Measurements from ENCODE around the gene AKAP17A.

The AKAP17A gene

GRCh38 chrX:1582686-1583437 is 8.5 kb upstream of the AKAP17A start:
- peak; percentile 17 for DNase-seq

- no peak for DNase-seq
Measured at GRCh38 chrX:1584237-1585011, 7.0 kb upstream of the AKAP17A start.

- no peak for DNase-seq
Measured at GRCh38 chrX:1587161-1587560, 4.2 kb upstream of the AKAP17A start.

GRCh38 chrX:1589356-1590130 is 1.9 kb upstream of the AKAP17A start:
- no peak for DNase-seq

- no peak for DNase-seq
Measured at GRCh38 chrX:1591863-1592469, 562 bp downstream of the AKAP17A start.

- no peak for DNase-seq
Measured at GRCh38 chrX:1592470-1593142, 1.2 kb downstream of the AKAP17A start.

GRCh38 chrX:1593286-1594271 is 2.2 kb downstream of the AKAP17A start:
- no peak for DNase-seq

GRCh38 chrX:1595711-1596060 is 4.3 kb downstream of the AKAP17A start:
- DNase-seq: no peak

GRCh38 chrX:1596676-1597344 is 5.4 kb downstream of the AKAP17A start:
- DNase-seq: no peak

GRCh38 chrX:1597345-1598020 is 6.1 kb downstream of the AKAP17A start:
- DNase-seq: no peak

GRCh38 chrX:1598021-1598875 is 6.8 kb downstream of the AKAP17A start:
- DNase-seq: no peak

GRCh38 chrX:1598876-1599790 is 7.7 kb downstream of the AKAP17A start:
- DNase-seq: no peak

- no peak for DNase-seq
Measured at GRCh38 chrX:1599791-1600405, 8.5 kb downstream of the AKAP17A start.

- no peak for DNase-seq
Measured at GRCh38 chrX:1600406-1601050, 9.1 kb downstream of the AKAP17A start.

- no peak for DNase-seq
Measured at GRCh38 chrX:1601051-1601767, 9.8 kb downstream of the AKAP17A start.

GRCh38 chrX:1601768-1602085 is 10.3 kb downstream of the AKAP17A start:
- DNase-seq: no peak

All from T1000 (cell line).